ENCODE measurements around the gene PADI6. TPM values are rescaled to one million over a fixed set of nuclear protein-coding genes. Genes with fewer than 3 reads are reported as not detected.

The PADI6 gene
- polyA plus RNA-seq, 3 donors from 2014 or later: 0.71 to 1.8 (median 0.92) TPM

GRCh38 chr1:17420391-17420918 is 48.5 kb downstream of the PADI6 start:
- no peak for DNase-seq
- peaks cover 7 to 51% of the 10 kb centered on the region in 2 donors for H3K4me1 Mint-ChIP-seq
- peaks cover 0 to 6% (median 3%) of the 10 kb centered on the region in 3 donors for H3K27me3 Mint-ChIP-seq (ENCODE audit: low read depth in 3 of 3)
- peak overlapping the region in 1 of 6 donors; percentile 24 for H3K27ac Mint-ChIP-seq
- no peak overlapping the region for H3K4me3 Mint-ChIP-seq
- H3K9me3 Mint-ChIP-seq: no peaks in the 10 kb centered on the region
- H3K36me3 Mint-ChIP-seq: peaks cover 20 to 61% (median 32%) of the 10 kb centered on the region in 3 donors

- Mint-ChIP-seq H3K36me3 (peaks cover 17 to 59% (median 26%) of the 10 kb centered on the region in 3 donors), H3K27ac (no peak overlapping the region), H3K4me3 (no peak overlapping the region), H3K4me1 (peaks cover 6 to 46% of the 10 kb centered on the region in 2 donors), H3K9me3 (no peaks in the 10 kb centered on the region), H3K27me3 (ENCODE audit: low read depth in 3 of 3) (peaks cover 3 to 6% (median 6%) of the 10 kb centered on the region in 3 donors)
- DNase-seq: no peak
Measured at GRCh38 chr1:17422461-17422860, 50.5 kb downstream of the PADI6 start.

GRCh38 chr1:17423781-17424245 is 51.8 kb downstream of the PADI6 start:
- H3K36me3 Mint-ChIP-seq: peaks cover 20 to 55% (median 29%) of the 10 kb centered on the region in 3 donors
- H3K9me3 Mint-ChIP-seq: no peaks in the 10 kb centered on the region
- H3K4me3 Mint-ChIP-seq: no peak overlapping the region
- no peak overlapping the region for H3K27ac Mint-ChIP-seq
- no peak for DNase-seq
- H3K4me1 Mint-ChIP-seq: peaks cover 10 to 52% of the 10 kb centered on the region in 2 donors
- peaks cover 2 to 6% (median 6%) of the 10 kb centered on the region in 3 donors for H3K27me3 Mint-ChIP-seq (ENCODE audit: low read depth in 3 of 3)

- DNase-seq: no peak
- H3K36me3 Mint-ChIP-seq: peaks cover 16 to 38% (median 25%) of the 10 kb centered on the region in 3 donors
- peak overlapping the region in 1 of 6 donors; percentile 6 for H3K27ac Mint-ChIP-seq
- no peak overlapping the region for H3K4me3 Mint-ChIP-seq
- peaks cover 4 to 8% (median 4%) of the 10 kb centered on the region in 3 donors for H3K27me3 Mint-ChIP-seq (ENCODE audit: low read depth in 3 of 3)
- H3K4me1 Mint-ChIP-seq: peaks cover 24 to 60% of the 10 kb centered on the region in 2 donors
- H3K9me3 Mint-ChIP-seq: no peaks in the 10 kb centered on the region
Measured at GRCh38 chr1:17425806-17426600, 54.0 kb downstream of the PADI6 start.

GRCh38 chr1:17427696-17428660 is 56.0 kb downstream of the PADI6 start:
- no peak for DNase-seq
- Mint-ChIP-seq H3K27ac (no peak overlapping the region), H3K4me1 (peaks cover 32 to 52% of the 10 kb centered on the region in 2 donors), H3K27me3 (ENCODE audit: low read depth in 3 of 3) (peaks cover 3 to 8% (median 6%) of the 10 kb centered on the region in 3 donors), H3K4me3 (peak overlapping the region in 1 of 5 donors; percentile 24), H3K9me3 (no peaks in the 10 kb centered on the region), H3K36me3 (peaks cover 19 to 36% (median 27%) of the 10 kb centered on the region in 3 donors)

GRCh38 chr1:17429183-17429582 is 57.2 kb downstream of the PADI6 start:
- Mint-ChIP-seq H3K36me3 (peaks cover 14 to 27% (median 21%) of the 10 kb centered on the region in 3 donors), H3K4me1 (peaks cover 29 to 52% of the 10 kb centered on the region in 2 donors), H3K9me3 (no peaks in the 10 kb centered on the region), H3K27me3 (ENCODE audit: low read depth in 3 of 3) (peaks cover under 1 to 10% (median 7%) of the 10 kb centered on the region in 3 donors), H3K4me3 (peak overlapping the region; percentile 33 to 78 (median 75)), H3K27ac (peak overlapping the region in 5 of 6 donors; percentile 3 to 60 (median 18))
- DNase-seq: peak; percentile 57 to 61 (median 60)

- H3K4me1 Mint-ChIP-seq: peaks cover 61 to 74% of the 10 kb centered on the region in 2 donors
- H3K9me3 Mint-ChIP-seq: no peaks in the 10 kb centered on the region
- no peak overlapping the region for H3K4me3 Mint-ChIP-seq
- H3K27me3 Mint-ChIP-seq (ENCODE audit: low read depth in 3 of 3): peaks cover 4 to 18% (median 15%) of the 10 kb centered on the region in 3 donors
- H3K27ac Mint-ChIP-seq: no peak overlapping the region
- no peak for DNase-seq
- peaks cover 6 to 7% (median 7%) of the 10 kb centered on the region in 3 donors for H3K36me3 Mint-ChIP-seq
Measured at GRCh38 chr1:17432412-17432811, 60.4 kb downstream of the PADI6 start.

- H3K27me3 Mint-ChIP-seq (ENCODE audit: low read depth in 3 of 3): peaks cover 4 to 18% (median 15%) of the 10 kb centered on the region in 3 donors
- DNase-seq: no peak
- no peak overlapping the region for H3K4me3 Mint-ChIP-seq
- peaks cover 6 to 7% (median 7%) of the 10 kb centered on the region in 3 donors for H3K36me3 Mint-ChIP-seq
- H3K9me3 Mint-ChIP-seq: no peaks in the 10 kb centered on the region
- H3K4me1 Mint-ChIP-seq: peaks cover 61 to 73% of the 10 kb centered on the region in 2 donors
- no peak overlapping the region for H3K27ac Mint-ChIP-seq
Measured at GRCh38 chr1:17433261-17433660, 61.3 kb downstream of the PADI6 start.

GRCh38 chr1:17434016-17434415 is 62.0 kb downstream of the PADI6 start:
- Mint-ChIP-seq H3K36me3 (peaks cover 2 to 4% (median 3%) of the 10 kb centered on the region in 3 donors), H3K27ac (peak overlapping the region in 4 of 6 donors; percentile 29 to 66 (median 52)), H3K4me3 (no peak overlapping the region), H3K9me3 (no peaks in the 10 kb centered on the region), H3K4me1 (peaks cover 58 to 66% of the 10 kb centered on the region in 2 donors), H3K27me3 (ENCODE audit: low read depth in 3 of 3) (peaks cover 4 to 23% (median 20%) of the 10 kb centered on the region in 3 donors)
- DNase-seq: no peak

GRCh38 chr1:17434601-17435000 is 62.6 kb downstream of the PADI6 start:
- peaks cover 4 to 28% (median 20%) of the 10 kb centered on the region in 3 donors for H3K27me3 Mint-ChIP-seq (ENCODE audit: low read depth in 3 of 3)
- peak overlapping the region in 3 of 5 donors; percentile 21 to 38 (median 29) for H3K4me3 Mint-ChIP-seq
- peaks cover 52 to 65% of the 10 kb centered on the region in 2 donors for H3K4me1 Mint-ChIP-seq
- peaks cover 2 to 4% (median 3%) of the 10 kb centered on the region in 3 donors for H3K36me3 Mint-ChIP-seq
- no peaks in the 10 kb centered on the region for H3K9me3 Mint-ChIP-seq
- H3K27ac Mint-ChIP-seq: peak overlapping the region in 3 of 6 donors; percentile 20 to 77 (median 62)
- DNase-seq: no peak

- no peaks in the 10 kb centered on the region for H3K9me3 Mint-ChIP-seq
Measured at GRCh38 chr1:17436380-17437174, 64.6 kb downstream of the PADI6 start.

GRCh38 chr1:17437260-17437579 is 65.2 kb downstream of the PADI6 start:
- no peaks in the 10 kb centered on the region for H3K9me3 Mint-ChIP-seq
- peak overlapping the region; percentile 65 to 88 (median 80) for H3K27ac Mint-ChIP-seq
- peak overlapping the region; percentile 66 to 83 (median 72) for H3K4me3 Mint-ChIP-seq
- no peak for DNase-seq
- peaks cover 1 to 28% (median 28%) of the 10 kb centered on the region in 3 donors for H3K27me3 Mint-ChIP-seq (ENCODE audit: low read depth in 3 of 3)
- H3K4me1 Mint-ChIP-seq: peaks cover 42 to 58% of the 10 kb centered on the region in 2 donors
- no peaks in the 10 kb centered on the region for H3K36me3 Mint-ChIP-seq

More at GRCh38 chr1:17436380-17437174, 64.6 kb downstream of the PADI6 start:
- H3K27me3 Mint-ChIP-seq (ENCODE audit: low read depth in 3 of 3): peaks cover 1 to 28% (median 27%) of the 10 kb centered on the region in 3 donors
- H3K4me3 Mint-ChIP-seq: peak overlapping the region; percentile 66 to 83 (median 72)
- no peak for DNase-seq
- H3K4me1 Mint-ChIP-seq: peaks cover 48 to 61% of the 10 kb centered on the region in 2 donors
- H3K36me3 Mint-ChIP-seq: peaks cover under 1 to 2% (median 1%) of the 10 kb centered on the region in 3 donors
- H3K27ac Mint-ChIP-seq: peak overlapping the region; percentile 65 to 88 (median 80)
